ENCODE results near the gene ACAP3. TPM values are rescaled to one million over a fixed set of nuclear protein-coding genes. Genes with fewer than 3 reads are reported as not detected.
"Not testable (repeated sequence)": the region's sequence is repeated elsewhere in the genome, so short reads cannot be mapped to it uniquely, and the experiment has no call there.

Gene ACAP3
- total RNA-seq, 1 donor from 2014 or later = 34.0 TPM

- no peak for TF ChIP-seq CTCF (IDR thresholded peaks at IDR 0.05; ENCODE audit: insufficient read depth, low read length, severe bottlenecking)
- H3K27me3 ChIP-seq (ENCODE audit: control insufficient read depth, insufficient read depth, low read length) = no peaks in the 10 kb centered on the region
- H3K4me3 ChIP-seq (ENCODE audit: low read depth, low read length) = no peak overlapping the region
- peaks cover 13% of the 10 kb centered on the region for H3K36me3 ChIP-seq (ENCODE audit: control insufficient read depth, insufficient read depth, low read length)
- FAIRE-seq = no peak
- DNase-seq (ENCODE audit: low read depth) = no peak
Measured at GRCh38 chr1:1255611-1256010, 52.1 kb downstream of the ACAP3 start.

- TF ChIP-seq CTCF (IDR thresholded peaks at IDR 0.05; ENCODE audit: insufficient read depth, low read length, severe bottlenecking) = no peak
- Histone ChIP-seq H3K36me3 (ENCODE audit: control insufficient read depth, insufficient read depth, low read length) (peaks cover 13% of the 10 kb centered on the region), H3K4me3 (ENCODE audit: low read depth, low read length) (no peak overlapping the region), H3K27me3 (ENCODE audit: control insufficient read depth, insufficient read depth, low read length) (no peaks in the 10 kb centered on the region)
- FAIRE-seq = no peak
- DNase-seq (ENCODE audit: low read depth) = no peak
Measured at GRCh38 chr1:1255078-1255477, 52.7 kb downstream of the ACAP3 start.

GRCh38 chr1:1254667-1254998 lies 53.1 kb downstream of the ACAP3 start:
- FAIRE-seq (no peak), DNase-seq (ENCODE audit: low read depth) (no peak)
- no peaks in the 10 kb centered on the region for H3K27me3 ChIP-seq (ENCODE audit: control insufficient read depth, insufficient read depth, low read length)
- TF ChIP-seq CTCF (IDR thresholded peaks at IDR 0.05; ENCODE audit: insufficient read depth, low read length, severe bottlenecking) = no peak
- H3K4me3 ChIP-seq (ENCODE audit: low read depth, low read length) = no peak overlapping the region
- peaks cover 13% of the 10 kb centered on the region for H3K36me3 ChIP-seq (ENCODE audit: control insufficient read depth, insufficient read depth, low read length)

GRCh38 chr1:1253972-1254666 lies 53.6 kb downstream of the ACAP3 start:
- Histone ChIP-seq H3K4me3 (ENCODE audit: low read depth, low read length) (no peak overlapping the region), H3K36me3 (ENCODE audit: control insufficient read depth, insufficient read depth, low read length) (peaks cover 10% of the 10 kb centered on the region), H3K27me3 (ENCODE audit: control insufficient read depth, insufficient read depth, low read length) (no peaks in the 10 kb centered on the region)
- TF ChIP-seq CTCF (IDR thresholded peaks at IDR 0.05; ENCODE audit: insufficient read depth, low read length, severe bottlenecking) = no peak
- no peak for DNase-seq (ENCODE audit: low read depth)
- FAIRE-seq = no peak

- TF ChIP-seq CTCF (IDR thresholded peaks at IDR 0.05; ENCODE audit: insufficient read depth, low read length, severe bottlenecking) = no peak
- FAIRE-seq (no peak), DNase-seq (ENCODE audit: low read depth) (no peak)
- Histone ChIP-seq H3K4me3 (ENCODE audit: low read depth, low read length) (no peak overlapping the region), H3K27me3 (ENCODE audit: control insufficient read depth, insufficient read depth, low read length) (no peaks in the 10 kb centered on the region), H3K36me3 (ENCODE audit: control insufficient read depth, insufficient read depth, low read length) (peaks cover 9% of the 10 kb centered on the region)
Measured at GRCh38 chr1:1253314-1253713, 54.4 kb downstream of the ACAP3 start.

GRCh38 chr1:1250786-1251284 lies 56.9 kb downstream of the ACAP3 start:
- FAIRE-seq (peak; percentile 66), DNase-seq (ENCODE audit: low read depth) (peak; percentile 87)
- no peak for TF ChIP-seq CTCF (IDR thresholded peaks at IDR 0.05; ENCODE audit: insufficient read depth, low read length, severe bottlenecking)
- no peak overlapping the region for H3K4me3 ChIP-seq (ENCODE audit: low read depth, low read length)
- peaks cover 8% of the 10 kb centered on the region for H3K36me3 ChIP-seq (ENCODE audit: control insufficient read depth, insufficient read depth, low read length)
- H3K27me3 ChIP-seq (ENCODE audit: control insufficient read depth, insufficient read depth, low read length) = no peaks in the 10 kb centered on the region

- FAIRE-seq; H3K36me3 ChIP-seq (ENCODE audit: control insufficient read depth, insufficient read depth, low read length): not testable (repeated sequence)
Measured at GRCh38 chr1:1248009-1248913, 59.5 kb downstream of the ACAP3 start.

More at GRCh38 chr1:1248009-1248913, 59.5 kb downstream of the ACAP3 start:
- H3K27me3 ChIP-seq (ENCODE audit: control insufficient read depth, insufficient read depth, low read length); H3K4me3 ChIP-seq (ENCODE audit: low read depth, low read length); DNase-seq (ENCODE audit: low read depth): not testable (repeated sequence)
